GM21529 (cell line): ENCODE measurements around the gene PCBD2.
"Not testable (repeated sequence)": the region's sequence is repeated elsewhere in the genome, so short reads cannot be mapped to it uniquely, and the experiment has no call there.

Experiments
- ATAC-seq: cut with Tn5 transposase; IDR thresholded peaks from one replicate; pipeline ENCODE4 v1.9.1; 2021; ENCODE audit not compliant: unreplicated experiment

The PCBD2 gene

GRCh38 chr5:134957920-134958608 lies 53.1 kb downstream of the PCBD2 start:
- no peak for ATAC-seq

- ATAC-seq: no peak
Measured at GRCh38 chr5:134958755-134959154, 53.8 kb downstream of the PCBD2 start.

- ATAC-seq: no peak
Measured at GRCh38 chr5:134963098-134963497, 58.2 kb downstream of the PCBD2 start.

GRCh38 chr5:134964359-134965270 lies 59.7 kb downstream of the PCBD2 start:
- no peak for ATAC-seq

- ATAC-seq: no peak
Measured at GRCh38 chr5:134965271-134965825, 60.4 kb downstream of the PCBD2 start.

- no peak for ATAC-seq
Measured at GRCh38 chr5:134967607-134968006, 62.7 kb downstream of the PCBD2 start, which contains the start of gene CATSPER3. Gene CATSPER3, plus strand, starts transcription at chr5:134967907. Its CDS starts 85 bp downstream, at chr5:134967992.

- ATAC-seq: no peak
Measured at GRCh38 chr5:134968055-134968454, 63.1 kb downstream of the PCBD2 start.

GRCh38 chr5:134969166-134969565 lies 64.2 kb downstream of the PCBD2 start:
- ATAC-seq: no peak

GRCh38 chr5:134975078-134975715 lies 70.3 kb downstream of the PCBD2 start:
- ATAC-seq: no peak

- ATAC-seq: no peak
Measured at GRCh38 chr5:134975843-134976242, 70.9 kb downstream of the PCBD2 start.

GRCh38 chr5:134976841-134977240 lies 71.9 kb downstream of the PCBD2 start:
- no peak for ATAC-seq

GRCh38 chr5:134979416-134979815 lies 74.5 kb downstream of the PCBD2 start:
- ATAC-seq: no peak

GRCh38 chr5:134982230-134982629 lies 77.3 kb downstream of the PCBD2 start:
- no peak for ATAC-seq

- no peak for ATAC-seq
Measured at GRCh38 chr5:134989266-134989830, 84.4 kb downstream of the PCBD2 start.

- ATAC-seq: not testable (repeated sequence)
Measured at GRCh38 chr5:134990183-134990582, 85.3 kb downstream of the PCBD2 start.

GRCh38 chr5:134992148-134992547 lies 87.2 kb downstream of the PCBD2 start:
- ATAC-seq: no peak

GRCh38 chr5:134993161-134993560 lies 88.2 kb downstream of the PCBD2 start:
- ATAC-seq: no peak

- no peak for ATAC-seq
Measured at GRCh38 chr5:134994560-134995156, 89.7 kb downstream of the PCBD2 start.

- ATAC-seq: no peak
Measured at GRCh38 chr5:134995850-134996402, 91.0 kb downstream of the PCBD2 start.

- no peak for ATAC-seq
Measured at GRCh38 chr5:134997015-134997414, 92.1 kb downstream of the PCBD2 start.
